SK-N-SH (cell line): Measurements from ENCODE around the gene ZIM2.

ENCODE experiments used
- EP300 ChIP-seq, 2 experiments: IDR thresholded peaks; 2 replicates each; pipeline versions ENCODE4 v1.4.0 to v1.6.1; 2012; ENCODE audit warnings: borderline replicate concordance in 1 of 2, low read depth in 1 of 2, low read length in 1 of 2
- EZH2phosphoT487 ChIP-seq: fragments of 200-600 bp; sonication (generic); IDR thresholded peaks from 2 replicates; pipeline ENCODE4 v1.6.1; 2017; ENCODE audit warnings: low read depth, mixed run types, mild to moderate bottlenecking, antibody characterized with exemption, moderate library complexity, borderline replicate concordance
- JUND ChIP-seq: IDR thresholded peaks from 2 replicates; pipeline ENCODE4 v1.4.0; 2012
- MXI1 ChIP-seq: IDR thresholded peaks from 2 replicates; pipeline ENCODE4 v1.6.1; 2012; ENCODE audit warnings: mild to moderate bottlenecking, low read depth, low read length, improper control_type of control experiment
- POLR2AphosphoS5 ChIP-seq: IDR thresholded peaks from 2 replicates; pipeline ENCODE4 v1.6.1; 2012; ENCODE audit warnings: low read depth, low read length
- RFX5 ChIP-seq: IDR thresholded peaks from 2 replicates; pipeline ENCODE4 v1.6.1; 2012; ENCODE audit warnings: mild to moderate bottlenecking, improper control_type of control experiment, low read length
- RXRA ChIP-seq: IDR thresholded peaks from 2 replicates; pipeline ENCODE4 v1.4.0; 2012; ENCODE audit warnings: low read depth, mild to moderate bottlenecking, borderline replicate concordance
- SIN3A ChIP-seq: IDR thresholded peaks from 2 replicates; pipeline ENCODE4 v1.6.1; 2012; ENCODE audit warnings: low read depth, mild to moderate bottlenecking, low read length, moderate library complexity, borderline replicate concordance
- TAF1 ChIP-seq: IDR thresholded peaks from 2 replicates; pipeline ENCODE4 v1.6.1; 2012; ENCODE audit warnings: low read depth, mild to moderate bottlenecking, low read length, moderate library complexity, borderline replicate concordance
- TEAD4 ChIP-seq: IDR thresholded peaks from 2 replicates; pipeline ENCODE4 v1.4.0; 2012; ENCODE audit warnings: mild to moderate bottlenecking, borderline replicate concordance; ENCODE audit not compliant: insufficient read depth
- TF ChIP-seq, protein P1 (sequence below): IDR thresholded peaks from 2 replicates; pipeline ENCODE4 v1.4.0; 2012; ENCODE audit warnings: low read depth
- TF ChIP-seq, protein P2 (sequence below): fragments of 200-600 bp; sonication (generic); IDR thresholded peaks from 2 replicates; pipeline ENCODE4 v1.6.1; 2017; ENCODE audit warnings: antibody characterized with exemption, mild to moderate bottlenecking, moderate library complexity
- TF ChIP-seq, protein P3 (sequence below): IDR thresholded peaks from 2 replicates; pipeline ENCODE4 v1.4.0; 2012; ENCODE audit warnings: low read depth, borderline replicate concordance

DNA sequence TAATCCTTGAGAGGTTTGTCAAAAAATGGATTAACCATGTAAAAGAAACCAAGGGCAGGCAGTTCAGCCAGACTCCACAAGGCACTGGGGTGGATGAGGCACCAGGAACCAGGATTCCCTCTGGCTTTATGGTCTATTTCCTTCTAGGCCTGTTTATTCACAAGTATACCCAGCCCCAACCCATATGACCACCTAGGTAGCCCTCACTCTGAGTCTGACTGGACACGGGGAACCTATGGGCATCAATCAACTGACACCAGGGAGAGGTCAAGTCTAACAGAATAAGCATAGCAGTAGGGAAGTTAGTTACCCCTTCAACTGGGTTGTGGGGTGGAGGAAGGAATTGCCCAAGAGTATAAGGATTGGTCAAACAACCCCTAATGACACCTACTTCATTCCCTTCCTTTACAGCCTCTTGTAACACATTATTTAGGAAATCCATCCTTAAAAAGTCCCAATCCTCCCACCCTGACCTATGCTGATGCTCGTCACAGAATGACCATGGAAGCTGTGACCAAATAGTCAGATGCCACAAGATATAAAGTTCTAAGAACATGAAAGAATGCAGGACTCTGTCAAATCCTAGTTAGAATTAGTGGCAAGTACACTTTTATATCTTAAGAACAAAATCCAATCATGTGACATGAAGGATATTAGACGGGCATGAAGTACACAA lies 31.7 kb downstream of the ZIM2 start:
- TF ChIP-seq POLR2AphosphoS5 (no peak), MXI1 (no peak), EZH2phosphoT487 (no peak), RFX5 (no peak), TAF1 (no peak), SIN3A (no peak), RXRA (no peak), TEAD4 (no peak), EP300 (IDR thresholded peaks at IDR 0.05; ENCODE audit: borderline replicate concordance in 1 of 2, low read depth in 1 of 2, low read length in 1 of 2) (no peak), JUND (no peak)
- TF ChIP-seq, protein P1, sequence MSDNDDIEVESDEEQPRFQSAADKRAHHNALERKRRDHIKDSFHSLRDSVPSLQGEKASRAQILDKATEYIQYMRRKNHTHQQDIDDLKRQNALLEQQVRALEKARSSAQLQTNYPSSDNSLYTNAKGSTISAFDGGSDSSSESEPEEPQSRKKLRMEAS: no peak
- TF ChIP-seq, protein P2, sequence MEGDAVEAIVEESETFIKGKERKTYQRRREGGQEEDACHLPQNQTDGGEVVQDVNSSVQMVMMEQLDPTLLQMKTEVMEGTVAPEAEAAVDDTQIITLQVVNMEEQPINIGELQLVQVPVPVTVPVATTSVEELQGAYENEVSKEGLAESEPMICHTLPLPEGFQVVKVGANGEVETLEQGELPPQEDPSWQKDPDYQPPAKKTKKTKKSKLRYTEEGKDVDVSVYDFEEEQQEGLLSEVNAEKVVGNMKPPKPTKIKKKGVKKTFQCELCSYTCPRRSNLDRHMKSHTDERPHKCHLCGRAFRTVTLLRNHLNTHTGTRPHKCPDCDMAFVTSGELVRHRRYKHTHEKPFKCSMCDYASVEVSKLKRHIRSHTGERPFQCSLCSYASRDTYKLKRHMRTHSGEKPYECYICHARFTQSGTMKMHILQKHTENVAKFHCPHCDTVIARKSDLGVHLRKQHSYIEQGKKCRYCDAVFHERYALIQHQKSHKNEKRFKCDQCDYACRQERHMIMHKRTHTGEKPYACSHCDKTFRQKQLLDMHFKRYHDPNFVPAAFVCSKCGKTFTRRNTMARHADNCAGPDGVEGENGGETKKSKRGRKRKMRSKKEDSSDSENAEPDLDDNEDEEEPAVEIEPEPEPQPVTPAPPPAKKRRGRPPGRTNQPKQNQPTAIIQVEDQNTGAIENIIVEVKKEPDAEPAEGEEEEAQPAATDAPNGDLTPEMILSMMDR: no peak
- TF ChIP-seq, protein P3, sequence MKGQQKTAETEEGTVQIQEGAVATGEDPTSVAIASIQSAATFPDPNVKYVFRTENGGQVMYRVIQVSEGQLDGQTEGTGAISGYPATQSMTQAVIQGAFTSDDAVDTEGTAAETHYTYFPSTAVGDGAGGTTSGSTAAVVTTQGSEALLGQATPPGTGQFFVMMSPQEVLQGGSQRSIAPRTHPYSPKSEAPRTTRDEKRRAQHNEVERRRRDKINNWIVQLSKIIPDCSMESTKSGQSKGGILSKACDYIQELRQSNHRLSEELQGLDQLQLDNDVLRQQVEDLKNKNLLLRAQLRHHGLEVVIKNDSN: no peak
